H1 (cell line): ENCODE measurements around the gene SRRM2. TPM values are rescaled to one million over a fixed set of nuclear protein-coding genes. Genes with fewer than 3 reads are reported as not detected.

ENCODE experiments used
- BCL11A ChIP-seq, 2 experiments: IDR thresholded peaks; one replicate each; pipeline ENCODE4 v1.6.1; 2011; ENCODE audit warnings: low read depth in 2 of 2, low read length in 2 of 2, mild to moderate bottlenecking in 2 of 2
- KDM5A ChIP-seq: fragments of 200-600 bp; IDR thresholded peaks from 2 replicates; pipeline ENCODE4 v1.7.1; 2012; ENCODE audit warnings: mild to moderate bottlenecking, low read length, inconsistent platforms, mixed read lengths
- RFX5 ChIP-seq: IDR thresholded peaks from 2 replicates; pipeline ENCODE4 v1.6.1; 2011; ENCODE audit warnings: low read depth, low read length, improper control_type of control experiment, borderline replicate concordance
- SAP30 ChIP-seq: fragments of 300-600 bp; sonication (generic); IDR thresholded peaks from 2 replicates; pipeline ENCODE4 v1.7.1; 2012; ENCODE audit warnings: low read length, moderate library complexity, mild to moderate bottlenecking, inconsistent platforms; ENCODE audit not compliant: insufficient read depth, insufficient replicate concordance
- SP2 ChIP-seq: IDR thresholded peaks from 2 replicates; pipeline ENCODE4 v1.6.1; 2012; ENCODE audit warnings: mild to moderate bottlenecking, low read length, inconsistent platforms
- polyA plus RNA-seq, 7 experiments: library from polyadenylated mRNA; depleted of rRNA in 3 of 7; stranded (reverse) in 5 of 7; unstranded in 2 of 7; fragments of >200 nt in 5 of 7; fragments of 200-250 nt in 2 of 7; gene quantifications; 1 replicate in 5 of 7; 2 replicates in 1 of 7; 4 replicates in 1 of 7; pipeline versions ENCODE4 v1.2.1 to v1.2.3, GENCODE V29; 2011 to 2013; ENCODE audit warnings: missing spikeins in 2 of 7, mixed read lengths in 2 of 7
- total RNA-seq: library from RNA; stranded (reverse); fragmentation: NEBNext Ultra II Directional; extraction: Animal tissue kit (Norgen Biotek cat#: 25700); gene quantifications from 2 replicates; pipeline ENCODE4 v1.2.1, GENCODE V29; 2021
- TF ChIP-seq, protein P1 (sequence below): fragments of 300-600 bp; sonication (generic); IDR thresholded peaks from 2 replicates; pipeline ENCODE4 v1.7.1; 2012; ENCODE audit warnings: low read length, moderate library complexity, mild to moderate bottlenecking, inconsistent platforms; ENCODE audit not compliant: insufficient replicate concordance
- TF ChIP-seq, protein P2 (sequence below), 3 experiments: IDR thresholded peaks; 1 replicate in 2 of 3; 2 replicates in 1 of 3; pipeline versions ENCODE4 v1.5.1 to v1.6.1; 2011; ENCODE audit warnings: low read length in 3 of 3, mild to moderate bottlenecking in 3 of 3, inconsistent platforms in 2 of 3, low read depth in 1 of 3, moderate library complexity in 1 of 3; ENCODE audit not compliant: insufficient read depth in 1 of 3; ENCODE audit errors: control extremely low read depth in 1 of 3

The SRRM2 gene
- total and polyA plus RNA-seq, 2 of the 8 experiments (the other 6 are each of a cell fraction or from before 2014, with no cell fraction given) = 300 to 579 TPM

GRCh38 chr16:2711370-2712062 lies 40.9 kb upstream of the SRRM2 start (continued):
- TF ChIP-seq, protein P1, sequence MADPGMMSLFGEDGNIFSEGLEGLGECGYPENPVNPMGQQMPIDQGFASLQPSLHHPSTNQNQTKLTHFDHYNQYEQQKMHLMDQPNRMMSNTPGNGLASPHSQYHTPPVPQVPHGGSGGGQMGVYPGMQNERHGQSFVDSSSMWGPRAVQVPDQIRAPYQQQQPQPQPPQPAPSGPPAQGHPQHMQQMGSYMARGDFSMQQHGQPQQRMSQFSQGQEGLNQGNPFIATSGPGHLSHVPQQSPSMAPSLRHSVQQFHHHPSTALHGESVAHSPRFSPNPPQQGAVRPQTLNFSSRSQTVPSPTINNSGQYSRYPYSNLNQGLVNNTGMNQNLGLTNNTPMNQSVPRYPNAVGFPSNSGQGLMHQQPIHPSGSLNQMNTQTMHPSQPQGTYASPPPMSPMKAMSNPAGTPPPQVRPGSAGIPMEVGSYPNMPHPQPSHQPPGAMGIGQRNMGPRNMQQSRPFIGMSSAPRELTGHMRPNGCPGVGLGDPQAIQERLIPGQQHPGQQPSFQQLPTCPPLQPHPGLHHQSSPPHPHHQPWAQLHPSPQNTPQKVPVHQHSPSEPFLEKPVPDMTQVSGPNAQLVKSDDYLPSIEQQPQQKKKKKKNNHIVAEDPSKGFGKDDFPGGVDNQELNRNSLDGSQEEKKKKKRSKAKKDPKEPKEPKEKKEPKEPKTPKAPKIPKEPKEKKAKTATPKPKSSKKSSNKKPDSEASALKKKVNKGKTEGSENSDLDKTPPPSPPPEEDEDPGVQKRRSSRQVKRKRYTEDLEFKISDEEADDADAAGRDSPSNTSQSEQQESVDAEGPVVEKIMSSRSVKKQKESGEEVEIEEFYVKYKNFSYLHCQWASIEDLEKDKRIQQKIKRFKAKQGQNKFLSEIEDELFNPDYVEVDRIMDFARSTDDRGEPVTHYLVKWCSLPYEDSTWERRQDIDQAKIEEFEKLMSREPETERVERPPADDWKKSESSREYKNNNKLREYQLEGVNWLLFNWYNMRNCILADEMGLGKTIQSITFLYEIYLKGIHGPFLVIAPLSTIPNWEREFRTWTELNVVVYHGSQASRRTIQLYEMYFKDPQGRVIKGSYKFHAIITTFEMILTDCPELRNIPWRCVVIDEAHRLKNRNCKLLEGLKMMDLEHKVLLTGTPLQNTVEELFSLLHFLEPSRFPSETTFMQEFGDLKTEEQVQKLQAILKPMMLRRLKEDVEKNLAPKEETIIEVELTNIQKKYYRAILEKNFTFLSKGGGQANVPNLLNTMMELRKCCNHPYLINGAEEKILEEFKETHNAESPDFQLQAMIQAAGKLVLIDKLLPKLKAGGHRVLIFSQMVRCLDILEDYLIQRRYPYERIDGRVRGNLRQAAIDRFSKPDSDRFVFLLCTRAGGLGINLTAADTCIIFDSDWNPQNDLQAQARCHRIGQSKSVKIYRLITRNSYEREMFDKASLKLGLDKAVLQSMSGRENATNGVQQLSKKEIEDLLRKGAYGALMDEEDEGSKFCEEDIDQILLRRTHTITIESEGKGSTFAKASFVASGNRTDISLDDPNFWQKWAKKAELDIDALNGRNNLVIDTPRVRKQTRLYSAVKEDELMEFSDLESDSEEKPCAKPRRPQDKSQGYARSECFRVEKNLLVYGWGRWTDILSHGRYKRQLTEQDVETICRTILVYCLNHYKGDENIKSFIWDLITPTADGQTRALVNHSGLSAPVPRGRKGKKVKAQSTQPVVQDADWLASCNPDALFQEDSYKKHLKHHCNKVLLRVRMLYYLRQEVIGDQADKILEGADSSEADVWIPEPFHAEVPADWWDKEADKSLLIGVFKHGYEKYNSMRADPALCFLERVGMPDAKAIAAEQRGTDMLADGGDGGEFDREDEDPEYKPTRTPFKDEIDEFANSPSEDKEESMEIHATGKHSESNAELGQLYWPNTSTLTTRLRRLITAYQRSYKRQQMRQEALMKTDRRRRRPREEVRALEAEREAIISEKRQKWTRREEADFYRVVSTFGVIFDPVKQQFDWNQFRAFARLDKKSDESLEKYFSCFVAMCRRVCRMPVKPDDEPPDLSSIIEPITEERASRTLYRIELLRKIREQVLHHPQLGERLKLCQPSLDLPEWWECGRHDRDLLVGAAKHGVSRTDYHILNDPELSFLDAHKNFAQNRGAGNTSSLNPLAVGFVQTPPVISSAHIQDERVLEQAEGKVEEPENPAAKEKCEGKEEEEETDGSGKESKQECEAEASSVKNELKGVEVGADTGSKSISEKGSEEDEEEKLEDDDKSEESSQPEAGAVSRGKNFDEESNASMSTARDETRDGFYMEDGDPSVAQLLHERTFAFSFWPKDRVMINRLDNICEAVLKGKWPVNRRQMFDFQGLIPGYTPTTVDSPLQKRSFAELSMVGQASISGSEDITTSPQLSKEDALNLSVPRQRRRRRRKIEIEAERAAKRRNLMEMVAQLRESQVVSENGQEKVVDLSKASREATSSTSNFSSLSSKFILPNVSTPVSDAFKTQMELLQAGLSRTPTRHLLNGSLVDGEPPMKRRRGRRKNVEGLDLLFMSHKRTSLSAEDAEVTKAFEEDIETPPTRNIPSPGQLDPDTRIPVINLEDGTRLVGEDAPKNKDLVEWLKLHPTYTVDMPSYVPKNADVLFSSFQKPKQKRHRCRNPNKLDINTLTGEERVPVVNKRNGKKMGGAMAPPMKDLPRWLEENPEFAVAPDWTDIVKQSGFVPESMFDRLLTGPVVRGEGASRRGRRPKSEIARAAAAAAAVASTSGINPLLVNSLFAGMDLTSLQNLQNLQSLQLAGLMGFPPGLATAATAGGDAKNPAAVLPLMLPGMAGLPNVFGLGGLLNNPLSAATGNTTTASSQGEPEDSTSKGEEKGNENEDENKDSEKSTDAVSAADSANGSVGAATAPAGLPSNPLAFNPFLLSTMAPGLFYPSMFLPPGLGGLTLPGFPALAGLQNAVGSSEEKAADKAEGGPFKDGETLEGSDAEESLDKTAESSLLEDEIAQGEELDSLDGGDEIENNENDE = no peak
- TF ChIP-seq SAP30 = no peak
- TF ChIP-seq RFX5 = no peak
- TF ChIP-seq SP2 = no peak
- no peak for TF ChIP-seq KDM5A
- TF ChIP-seq BCL11A (IDR thresholded peaks at IDR 0.05; ENCODE audit: low read depth in 2 of 2, low read length in 2 of 2) = no peak
- TF ChIP-seq, protein P2, sequence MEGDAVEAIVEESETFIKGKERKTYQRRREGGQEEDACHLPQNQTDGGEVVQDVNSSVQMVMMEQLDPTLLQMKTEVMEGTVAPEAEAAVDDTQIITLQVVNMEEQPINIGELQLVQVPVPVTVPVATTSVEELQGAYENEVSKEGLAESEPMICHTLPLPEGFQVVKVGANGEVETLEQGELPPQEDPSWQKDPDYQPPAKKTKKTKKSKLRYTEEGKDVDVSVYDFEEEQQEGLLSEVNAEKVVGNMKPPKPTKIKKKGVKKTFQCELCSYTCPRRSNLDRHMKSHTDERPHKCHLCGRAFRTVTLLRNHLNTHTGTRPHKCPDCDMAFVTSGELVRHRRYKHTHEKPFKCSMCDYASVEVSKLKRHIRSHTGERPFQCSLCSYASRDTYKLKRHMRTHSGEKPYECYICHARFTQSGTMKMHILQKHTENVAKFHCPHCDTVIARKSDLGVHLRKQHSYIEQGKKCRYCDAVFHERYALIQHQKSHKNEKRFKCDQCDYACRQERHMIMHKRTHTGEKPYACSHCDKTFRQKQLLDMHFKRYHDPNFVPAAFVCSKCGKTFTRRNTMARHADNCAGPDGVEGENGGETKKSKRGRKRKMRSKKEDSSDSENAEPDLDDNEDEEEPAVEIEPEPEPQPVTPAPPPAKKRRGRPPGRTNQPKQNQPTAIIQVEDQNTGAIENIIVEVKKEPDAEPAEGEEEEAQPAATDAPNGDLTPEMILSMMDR (IDR thresholded peaks at IDR 0.05; ENCODE audit: control extremely low read depth in 1 of 3, insufficient read depth in 1 of 3, low read depth in 1 of 3, low read length in 3 of 3) = no peak
